HL-60/S4 treated with phorbol 12-myristate 13-acetate at 8.2 ng/mL for 4 days and 3 days (cell line): Measurements from ENCODE around the gene LRRTM4.

Experiments
- in situ Hi-C: fragments of 300-500 bp; cut with MboI; formaldehyde crosslinking; loops from 2 replicates; pipeline ENCODE4 v1.15.0; 2022; ENCODE audit warnings: low sequenced_read_pairs

Gene LRRTM4

GRCh38 chr2:77328134-77328931 lies 193.8 kb downstream of the LRRTM4 start:
- in situ Hi-C loops = no loop called here

DNA sequence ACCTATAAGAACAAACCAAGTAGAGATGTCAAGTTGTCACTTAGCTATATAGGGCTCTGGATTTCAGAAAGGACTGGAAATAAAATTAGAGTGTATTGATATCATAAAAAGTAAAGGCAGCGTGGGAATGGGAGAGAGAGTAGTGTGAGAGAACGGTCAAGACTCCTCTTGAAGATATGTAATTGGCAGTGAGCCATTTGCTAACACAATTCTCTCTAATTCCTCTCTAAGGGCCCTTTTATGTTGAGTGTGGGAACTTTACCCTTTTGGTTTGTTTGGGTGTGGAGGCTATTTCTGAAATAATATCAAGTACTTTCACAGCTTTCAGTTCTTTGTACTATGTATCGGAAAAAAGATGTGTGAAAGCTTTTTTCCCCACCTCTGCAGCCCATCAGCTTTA lies 196.8 kb downstream of the LRRTM4 start:
- in situ Hi-C loops = no loop called here

GRCh38 chr2:77322431-77322830 lies 199.7 kb downstream of the LRRTM4 start:
- in situ Hi-C loops = no loop called here

GRCh38 chr2:77314721-77315120 lies 207.5 kb downstream of the LRRTM4 start:
- in situ Hi-C loops = no loop called here

GRCh38 chr2:77310416-77310815 lies 211.8 kb downstream of the LRRTM4 start:
- in situ Hi-C loops = no loop called here

- in situ Hi-C loops = no loop called here
Observed at GRCh38 chr2:77309725-77310124, 212.5 kb downstream of the LRRTM4 start.

DNA sequence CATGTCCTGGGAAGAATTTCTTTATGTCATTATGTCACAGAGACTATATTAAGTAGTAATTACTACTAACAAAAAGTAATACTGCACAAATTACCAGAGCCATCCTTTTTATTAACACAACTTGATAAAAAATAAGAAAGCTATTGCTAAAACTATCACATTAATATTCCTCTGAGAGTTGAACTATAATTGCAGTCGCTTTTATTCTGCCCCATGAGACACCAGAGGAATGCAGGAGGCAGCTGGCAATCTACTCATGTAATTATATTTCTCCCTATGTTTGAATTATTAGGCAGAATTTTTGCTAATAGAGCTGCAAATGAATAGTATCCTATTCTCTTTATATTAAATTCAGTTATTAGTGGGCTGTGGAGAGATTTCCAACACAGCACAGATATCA lies 220.7 kb downstream of the LRRTM4 start:
- in situ Hi-C loops = no loop called here

DNA sequence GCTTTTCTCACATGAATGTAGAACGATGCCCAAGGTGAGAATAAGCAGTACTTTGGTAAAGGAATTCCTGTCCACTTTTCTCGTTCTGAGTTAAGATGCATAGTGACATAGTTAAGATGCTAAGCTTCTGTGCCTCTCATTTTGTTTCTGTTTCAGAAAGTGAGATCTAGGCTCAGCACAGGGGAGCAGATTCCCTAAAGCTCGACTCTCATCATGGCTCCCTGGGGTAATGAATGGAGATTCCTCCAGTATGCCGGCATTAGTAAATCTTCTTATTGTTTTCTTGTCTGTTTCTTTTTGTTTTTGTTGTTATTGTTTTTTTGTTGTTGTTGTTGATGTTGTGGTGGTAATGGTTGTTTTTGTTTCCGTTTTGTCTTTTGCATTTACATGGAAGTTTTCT lies 225.4 kb downstream of the LRRTM4 start:
- in situ Hi-C loops = no loop called here

DNA sequence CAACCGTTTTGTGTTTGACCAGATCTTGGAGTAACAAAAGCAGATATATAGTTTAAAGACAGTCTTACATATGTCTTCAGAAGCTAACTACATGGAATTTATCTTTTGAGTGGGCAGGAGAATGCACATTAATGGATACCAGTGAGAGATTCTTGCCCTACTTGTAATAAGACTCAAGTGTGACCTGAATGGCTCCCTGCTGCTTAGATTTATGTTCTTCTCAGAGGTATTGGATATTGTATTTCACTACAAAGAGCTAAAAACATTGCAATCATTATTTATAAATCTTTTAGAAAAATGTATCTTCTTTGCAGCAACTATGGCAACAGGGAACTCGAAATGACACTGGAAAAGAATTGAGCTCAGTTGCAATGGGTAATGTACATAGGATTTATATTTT lies 227.7 kb downstream of the LRRTM4 start:
- in situ Hi-C loops = no loop called here

DNA sequence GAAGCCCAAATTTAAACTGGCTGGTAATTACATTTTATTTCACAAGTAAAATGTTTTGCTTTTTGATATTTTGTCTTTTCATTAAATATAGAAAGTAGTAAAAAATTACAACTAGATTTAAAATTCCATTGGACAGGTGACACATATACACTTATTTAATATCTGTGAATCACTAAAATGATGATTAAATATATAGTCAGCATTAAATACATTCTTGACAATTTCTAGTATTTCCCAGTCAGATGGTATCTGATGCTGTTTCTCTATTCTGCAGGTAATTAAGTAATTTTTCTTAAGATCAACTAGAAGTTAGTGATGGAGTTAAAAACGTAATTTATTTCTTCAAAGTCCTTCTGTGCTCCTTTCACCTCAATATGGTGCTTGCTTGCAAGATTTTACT lies 237.8 kb downstream of the LRRTM4 start:
- in situ Hi-C loops = no loop called here

- in situ Hi-C loops = no loop called here
Observed at GRCh38 chr2:77271262-77271661, 250.9 kb downstream of the LRRTM4 start.

- in situ Hi-C loops = no loop called here
Observed at GRCh38 chr2:77270433-77270832, 251.7 kb downstream of the LRRTM4 start.

- in situ Hi-C loops = no loop called here
Observed at GRCh38 chr2:77268626-77269025, 253.6 kb downstream of the LRRTM4 start.

DNA sequence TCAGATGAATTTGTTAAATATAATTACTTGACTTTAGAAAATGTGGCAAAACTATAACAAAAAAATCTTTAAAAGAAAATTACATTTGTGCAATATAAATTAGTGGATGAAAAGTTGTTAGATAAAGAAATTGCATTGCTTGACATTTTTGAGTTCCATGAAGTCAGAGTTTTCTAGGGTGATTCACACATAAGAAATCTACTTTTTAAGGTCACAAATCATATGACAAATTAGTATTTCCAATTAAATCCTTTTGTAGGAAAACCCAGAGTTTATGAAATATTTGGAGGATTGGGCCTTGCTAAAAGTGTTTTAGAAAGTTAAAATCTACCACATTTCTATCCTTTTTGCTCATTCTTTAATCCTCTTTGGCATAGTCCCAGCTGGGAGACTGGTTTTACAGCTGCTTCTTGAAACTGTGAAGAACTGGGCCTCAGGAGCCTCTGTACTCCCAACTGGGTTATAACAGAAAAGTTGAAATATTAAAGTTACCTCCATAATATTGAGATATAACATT lies 289.2 kb downstream of the LRRTM4 start:
- in situ Hi-C loops = no loop called here

DNA sequence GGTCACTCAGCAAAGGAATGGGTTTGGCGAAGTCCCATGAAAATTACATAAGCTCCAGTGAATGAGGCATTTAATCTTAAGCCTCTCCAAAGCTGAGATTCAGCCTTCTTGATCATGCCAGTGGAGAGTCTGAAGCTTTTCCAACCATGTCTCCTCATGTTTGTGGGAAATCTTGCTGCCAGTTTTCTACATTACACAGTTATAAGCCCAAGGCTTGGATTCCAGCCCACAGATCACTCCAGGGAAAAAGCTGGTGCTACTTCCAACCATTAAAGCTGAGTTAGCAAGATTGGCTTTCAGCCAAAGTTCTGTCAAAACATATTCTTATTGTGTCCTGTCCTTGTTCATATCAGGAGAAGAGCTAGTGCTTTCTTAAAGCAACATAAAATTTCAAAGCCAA lies 293.8 kb downstream of the LRRTM4 start:
- in situ Hi-C loops = no loop called here

- in situ Hi-C loops = no loop called here
Observed at GRCh38 chr2:77210725-77211124, 311.5 kb downstream of the LRRTM4 start.

DNA sequence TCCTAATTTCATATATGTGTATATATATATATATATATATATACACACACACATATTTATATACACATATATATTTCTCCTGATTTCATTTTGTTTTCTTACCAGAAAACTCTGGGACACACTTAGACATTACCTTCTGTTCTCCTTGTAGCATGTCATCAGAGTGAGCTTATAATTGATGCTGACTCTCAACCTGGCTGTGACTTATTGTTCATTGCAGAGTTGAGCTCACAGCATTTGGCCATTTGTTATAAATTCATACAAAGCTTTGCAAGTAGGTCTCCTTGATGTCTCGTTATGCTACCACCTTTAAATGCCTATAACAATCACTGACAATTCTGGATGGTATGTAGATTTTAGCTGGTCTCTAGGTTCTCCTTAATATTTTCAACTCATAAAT lies 314.8 kb downstream of the LRRTM4 start:
- in situ Hi-C loops = no loop called here

GRCh38 chr2:77201755-77202154 lies 320.4 kb downstream of the LRRTM4 start:
- in situ Hi-C loops = no loop called here

DNA sequence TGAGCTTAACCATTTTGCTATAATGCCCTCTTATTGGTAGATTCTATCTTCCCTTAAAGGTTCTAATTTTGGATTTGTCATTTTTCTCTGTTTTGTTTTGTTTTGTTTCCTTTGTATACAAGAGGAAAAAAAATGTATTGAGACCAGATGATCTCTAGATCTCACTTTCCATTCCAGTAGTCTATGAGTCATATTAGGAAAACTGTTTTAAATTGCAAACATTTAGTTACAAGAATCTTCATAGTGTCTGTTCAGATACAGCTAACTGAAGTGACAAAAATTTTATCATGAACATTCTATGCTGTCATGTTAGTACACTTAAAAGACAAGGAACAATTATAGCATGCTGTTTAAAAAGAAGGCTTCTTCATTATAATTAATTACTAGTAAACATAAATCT lies 322.8 kb downstream of the LRRTM4 start:
- in situ Hi-C loops = no loop called here

GRCh38 chr2:77193858-77194448 lies 328.2 kb downstream of the LRRTM4 start:
- in situ Hi-C loops = no loop called here

DNA sequence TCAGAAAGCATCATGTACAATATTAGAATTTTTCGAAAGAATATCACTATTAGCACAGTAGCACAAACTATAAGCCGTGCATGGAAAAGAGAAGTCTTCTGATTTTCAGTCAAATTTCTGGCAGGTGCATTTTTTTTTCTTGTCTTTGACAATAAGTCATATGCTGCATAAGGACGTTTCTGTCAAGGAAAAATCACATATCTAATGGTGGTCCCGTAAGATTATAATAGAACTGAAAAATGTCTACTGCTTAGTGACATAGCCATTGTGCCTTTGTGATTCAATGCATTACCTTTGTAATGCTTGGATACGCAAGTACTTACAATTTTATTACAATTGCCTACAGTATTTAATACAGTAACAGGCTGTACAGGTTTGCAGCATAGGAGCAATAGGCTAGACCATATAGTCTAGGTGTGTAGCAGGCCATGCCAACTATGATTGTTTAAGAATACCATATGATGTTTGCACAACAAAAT lies 329.3 kb downstream of the LRRTM4 start:
- in situ Hi-C loops = no loop called here

DNA sequence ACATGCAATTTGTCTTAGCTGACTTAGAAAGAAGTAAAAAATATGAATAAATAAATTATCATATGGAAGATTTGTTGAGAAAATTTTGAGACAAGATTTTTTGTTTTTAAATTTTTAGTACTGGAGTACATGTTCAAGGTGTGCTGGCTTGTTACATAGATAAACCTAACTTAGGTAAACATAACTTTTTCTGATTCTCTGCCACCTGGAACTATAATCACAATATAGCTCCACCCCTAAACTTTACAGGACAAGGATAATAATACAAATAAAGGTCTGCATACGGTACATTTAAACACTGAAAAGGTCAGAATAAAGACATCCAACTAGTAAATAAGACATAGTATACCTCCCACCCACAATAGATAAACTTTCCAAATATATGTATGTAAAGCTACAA lies 330.5 kb downstream of the LRRTM4 start:
- in situ Hi-C loops = no loop called here
